ENCODE data around the gene WIPI1. TPM values are rescaled to one million over a fixed set of nuclear protein-coding genes. Genes with fewer than 3 reads are reported as not detected.
A peak's percentile ranks its signal among the peaks of the same experiment; 100 is the strongest.

The WIPI1 gene
- total and polyA plus RNA-seq, 9 of the 15 experiments (the other 6 are each of a cell fraction or from before 2014, with no cell fraction given): 3.7 to 23.5 (median 11.8) TPM

DNA sequence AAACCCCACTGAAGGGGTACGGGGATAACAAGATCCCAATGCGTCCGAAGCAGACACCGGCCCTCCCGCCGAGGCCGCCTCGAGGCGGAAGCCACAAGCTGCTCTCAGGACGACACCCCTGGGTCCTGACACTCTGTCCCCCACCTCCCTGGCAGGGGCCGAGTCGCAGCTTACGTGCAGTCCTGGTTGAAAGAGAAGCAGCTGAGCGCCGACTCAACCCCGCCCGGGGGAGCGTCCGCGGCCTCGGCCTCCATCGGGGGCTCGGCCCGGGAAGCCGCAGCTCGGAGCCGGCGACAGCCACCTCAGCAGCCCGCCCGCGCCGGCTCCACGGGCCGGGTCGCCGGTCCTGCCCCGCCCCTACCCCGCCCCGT is at the start of gene WIPI1 (continued):
- TF ChIP-seq, protein P1, sequence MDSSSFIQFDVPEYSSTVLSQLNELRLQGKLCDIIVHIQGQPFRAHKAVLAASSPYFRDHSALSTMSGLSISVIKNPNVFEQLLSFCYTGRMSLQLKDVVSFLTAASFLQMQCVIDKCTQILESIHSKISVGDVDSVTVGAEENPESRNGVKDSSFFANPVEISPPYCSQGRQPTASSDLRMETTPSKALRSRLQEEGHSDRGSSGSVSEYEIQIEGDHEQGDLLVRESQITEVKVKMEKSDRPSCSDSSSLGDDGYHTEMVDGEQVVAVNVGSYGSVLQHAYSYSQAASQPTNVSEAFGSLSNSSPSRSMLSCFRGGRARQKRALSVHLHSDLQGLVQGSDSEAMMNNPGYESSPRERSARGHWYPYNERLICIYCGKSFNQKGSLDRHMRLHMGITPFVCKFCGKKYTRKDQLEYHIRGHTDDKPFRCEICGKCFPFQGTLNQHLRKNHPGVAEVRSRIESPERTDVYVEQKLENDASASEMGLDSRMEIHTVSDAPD (CRISPR knock-in tag; IDR thresholded peaks at IDR 0.05): no peak
- no peak for TF ChIP-seq NUFIP1 (IDR thresholded peaks at IDR 0.05; ENCODE audit: partially characterized antibody)
- TF ChIP-seq, protein P2, sequence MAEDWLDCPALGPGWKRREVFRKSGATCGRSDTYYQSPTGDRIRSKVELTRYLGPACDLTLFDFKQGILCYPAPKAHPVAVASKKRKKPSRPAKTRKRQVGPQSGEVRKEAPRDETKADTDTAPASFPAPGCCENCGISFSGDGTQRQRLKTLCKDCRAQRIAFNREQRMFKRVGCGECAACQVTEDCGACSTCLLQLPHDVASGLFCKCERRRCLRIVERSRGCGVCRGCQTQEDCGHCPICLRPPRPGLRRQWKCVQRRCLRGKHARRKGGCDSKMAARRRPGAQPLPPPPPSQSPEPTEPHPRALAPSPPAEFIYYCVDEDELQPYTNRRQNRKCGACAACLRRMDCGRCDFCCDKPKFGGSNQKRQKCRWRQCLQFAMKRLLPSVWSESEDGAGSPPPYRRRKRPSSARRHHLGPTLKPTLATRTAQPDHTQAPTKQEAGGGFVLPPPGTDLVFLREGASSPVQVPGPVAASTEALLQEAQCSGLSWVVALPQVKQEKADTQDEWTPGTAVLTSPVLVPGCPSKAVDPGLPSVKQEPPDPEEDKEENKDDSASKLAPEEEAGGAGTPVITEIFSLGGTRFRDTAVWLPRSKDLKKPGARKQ (CRISPR knock-in tag; IDR thresholded peaks at IDR 0.05): no peak
- no peak for TF ChIP-seq XRCC4 (IDR thresholded peaks at IDR 0.05; ENCODE audit: extremely low read depth, insufficient read depth, insufficient read length)
- no peak for TF ChIP-seq CCAR2 (IDR thresholded peaks at IDR 0.05; ENCODE audit: low read depth, low read length)
- no peak for TF ChIP-seq KLF10 (CRISPR knock-in tag; IDR thresholded peaks at IDR 0.05)
- TF ChIP-seq, protein P3, sequence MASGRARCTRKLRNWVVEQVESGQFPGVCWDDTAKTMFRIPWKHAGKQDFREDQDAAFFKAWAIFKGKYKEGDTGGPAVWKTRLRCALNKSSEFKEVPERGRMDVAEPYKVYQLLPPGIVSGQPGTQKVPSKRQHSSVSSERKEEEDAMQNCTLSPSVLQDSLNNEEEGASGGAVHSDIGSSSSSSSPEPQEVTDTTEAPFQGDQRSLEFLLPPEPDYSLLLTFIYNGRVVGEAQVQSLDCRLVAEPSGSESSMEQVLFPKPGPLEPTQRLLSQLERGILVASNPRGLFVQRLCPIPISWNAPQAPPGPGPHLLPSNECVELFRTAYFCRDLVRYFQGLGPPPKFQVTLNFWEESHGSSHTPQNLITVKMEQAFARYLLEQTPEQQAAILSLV (tag; IDR thresholded peaks at IDR 0.05): no peak
- TF ChIP-seq MAFG (tag; conservative IDR thresholded peaks at IDR 0.05): no peak
- TF ChIP-seq, protein P4, sequence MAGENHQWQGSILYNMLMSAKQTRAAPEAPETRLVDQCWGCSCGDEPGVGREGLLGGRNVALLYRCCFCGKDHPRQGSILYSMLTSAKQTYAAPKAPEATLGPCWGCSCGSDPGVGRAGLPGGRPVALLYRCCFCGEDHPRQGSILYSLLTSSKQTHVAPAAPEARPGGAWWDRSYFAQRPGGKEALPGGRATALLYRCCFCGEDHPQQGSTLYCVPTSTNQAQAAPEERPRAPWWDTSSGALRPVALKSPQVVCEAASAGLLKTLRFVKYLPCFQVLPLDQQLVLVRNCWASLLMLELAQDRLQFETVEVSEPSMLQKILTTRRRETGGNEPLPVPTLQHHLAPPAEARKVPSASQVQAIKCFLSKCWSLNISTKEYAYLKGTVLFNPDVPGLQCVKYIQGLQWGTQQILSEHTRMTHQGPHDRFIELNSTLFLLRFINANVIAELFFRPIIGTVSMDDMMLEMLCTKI (IDR thresholded peaks at IDR 0.05; ENCODE audit: partially characterized antibody): no peak
- TF ChIP-seq PTBP1 (IDR thresholded peaks at IDR 0.05; ENCODE audit: low read depth, low read length): no peak
- TF ChIP-seq CCNT2 (IDR thresholded peaks at IDR 0.05; ENCODE audit: borderline replicate concordance, extremely low read depth, insufficient read length, low read depth, low read length): no peak
- TF ChIP-seq SLC30A9 (CRISPR knock-in tag; IDR thresholded peaks at IDR 0.05): no peak
- peak; percentile 46; the same call in 1 of the 2 replicates for TF ChIP-seq ZBTB7A (IDR thresholded peaks at IDR 0.05; ENCODE audit: borderline replicate concordance, control insufficient read depth, low read depth, low read length)
- TF ChIP-seq, protein P5, sequence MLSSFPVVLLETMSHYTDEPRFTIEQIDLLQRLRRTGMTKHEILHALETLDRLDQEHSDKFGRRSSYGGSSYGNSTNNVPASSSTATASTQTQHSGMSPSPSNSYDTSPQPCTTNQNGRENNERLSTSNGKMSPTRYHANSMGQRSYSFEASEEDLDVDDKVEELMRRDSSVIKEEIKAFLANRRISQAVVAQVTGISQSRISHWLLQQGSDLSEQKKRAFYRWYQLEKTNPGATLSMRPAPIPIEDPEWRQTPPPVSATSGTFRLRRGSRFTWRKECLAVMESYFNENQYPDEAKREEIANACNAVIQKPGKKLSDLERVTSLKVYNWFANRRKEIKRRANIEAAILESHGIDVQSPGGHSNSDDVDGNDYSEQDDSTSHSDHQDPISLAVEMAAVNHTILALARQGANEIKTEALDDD (IDR thresholded peaks at IDR 0.05): no peak

Data from K562 (cell line).